ENCODE results near the gene ALDH5A1.

DNA sequence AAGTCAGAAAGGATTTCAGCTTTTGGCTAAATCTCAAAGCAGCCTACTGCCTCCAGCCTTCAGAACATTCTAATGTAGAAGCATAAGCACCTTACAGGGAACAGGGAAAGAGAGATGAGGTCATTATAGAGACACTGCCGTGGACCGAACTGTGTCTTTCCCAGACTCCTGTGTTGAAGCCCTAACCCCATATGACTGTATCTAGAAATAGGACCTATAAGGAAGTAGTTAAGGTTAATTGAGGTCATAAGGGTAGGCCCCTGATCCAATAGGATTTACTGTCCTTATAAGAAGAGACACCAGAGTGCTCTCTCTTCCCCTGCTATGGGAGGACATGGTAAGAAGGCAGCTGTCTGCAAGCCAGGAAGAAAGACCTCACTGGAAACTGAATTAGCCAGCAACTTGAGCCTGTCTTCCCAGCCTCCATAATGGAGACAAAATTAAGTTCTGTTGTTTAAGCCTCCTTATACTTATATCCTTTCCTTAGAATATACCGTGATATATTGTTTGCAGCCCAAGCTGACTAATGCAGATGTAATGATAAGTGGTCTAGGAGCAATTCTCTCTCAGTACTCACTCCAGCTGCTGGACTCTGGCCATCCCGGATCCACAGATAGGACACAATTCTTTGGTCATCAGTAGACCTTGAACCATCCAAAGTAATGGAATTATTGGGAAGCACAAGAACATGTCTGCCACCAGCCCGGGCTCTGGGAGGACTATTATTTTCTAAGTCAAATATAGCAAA, 71.4 kb downstream of the ALDH5A1 start:
- TF ChIP-seq, protein P1, sequence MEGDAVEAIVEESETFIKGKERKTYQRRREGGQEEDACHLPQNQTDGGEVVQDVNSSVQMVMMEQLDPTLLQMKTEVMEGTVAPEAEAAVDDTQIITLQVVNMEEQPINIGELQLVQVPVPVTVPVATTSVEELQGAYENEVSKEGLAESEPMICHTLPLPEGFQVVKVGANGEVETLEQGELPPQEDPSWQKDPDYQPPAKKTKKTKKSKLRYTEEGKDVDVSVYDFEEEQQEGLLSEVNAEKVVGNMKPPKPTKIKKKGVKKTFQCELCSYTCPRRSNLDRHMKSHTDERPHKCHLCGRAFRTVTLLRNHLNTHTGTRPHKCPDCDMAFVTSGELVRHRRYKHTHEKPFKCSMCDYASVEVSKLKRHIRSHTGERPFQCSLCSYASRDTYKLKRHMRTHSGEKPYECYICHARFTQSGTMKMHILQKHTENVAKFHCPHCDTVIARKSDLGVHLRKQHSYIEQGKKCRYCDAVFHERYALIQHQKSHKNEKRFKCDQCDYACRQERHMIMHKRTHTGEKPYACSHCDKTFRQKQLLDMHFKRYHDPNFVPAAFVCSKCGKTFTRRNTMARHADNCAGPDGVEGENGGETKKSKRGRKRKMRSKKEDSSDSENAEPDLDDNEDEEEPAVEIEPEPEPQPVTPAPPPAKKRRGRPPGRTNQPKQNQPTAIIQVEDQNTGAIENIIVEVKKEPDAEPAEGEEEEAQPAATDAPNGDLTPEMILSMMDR (IDR thresholded peaks at IDR 0.05), result no peak
- TF ChIP-seq POLR2A (IDR thresholded peaks at IDR 0.05), result no peak

Data from body of pancreas (tissue), 4 donors.